K562 (cell line): Measurements from ENCODE around the gene SNRPD2. TPM values are rescaled to one million over a fixed set of nuclear protein-coding genes. Genes with fewer than 3 reads are reported as not detected.

Experiments
- CREM ChIP-seq: IDR thresholded peaks from 2 replicates; pipeline ENCODE4 v1.6.1; 2014; ENCODE audit warnings: antibody characterized with exemption, low read depth
- DIDO1 ChIP-seq: fragments of 450-650 bp; IDR thresholded peaks from 2 replicates; pipeline ENCODE4 v1.6.1; 2016; ENCODE audit warnings: low read depth, missing biosample characterization, missing genetic modification characterization
- DNMT1 ChIP-seq: fragments of 450-650 bp; IDR thresholded peaks from 2 replicates; pipeline ENCODE4 v1.6.1; 2016; ENCODE audit warnings: antibody characterized with exemption, mild to moderate bottlenecking
- HDAC6 ChIP-seq: IDR thresholded peaks from 2 replicates; pipeline ENCODE4 v1.6.1; 2012; ENCODE audit warnings: low read depth, mild to moderate bottlenecking, control low read depth, inconsistent platforms, low read length, moderate library complexity
- PCBP1 ChIP-seq: fragments of 200-400 bp; formaldehyde crosslinking; IDR thresholded peaks from 2 replicates; pipeline ENCODE4 v1.6.1; 2018; ENCODE audit warnings: mild to moderate bottlenecking, low read depth, low read length; ENCODE audit not compliant: poor library complexity, severe bottlenecking
- POLR2B ChIP-seq: fragments of 450-650 bp; IDR thresholded peaks from 2 replicates; pipeline ENCODE4 v1.6.1; 2018; ENCODE audit warnings: low read depth; ENCODE audit not compliant: partially characterized antibody
- PURB ChIP-seq: sonication (generic); formaldehyde crosslinking; IDR thresholded peaks from 2 replicates; pipeline ENCODE4 v1.9.0; 2021; ENCODE audit warnings: low read depth, mild to moderate bottlenecking, missing genetic modification reagents
- PYGO2 ChIP-seq: fragments of 450-650 bp; IDR thresholded peaks from 2 replicates; pipeline ENCODE4 v1.6.1; 2016; ENCODE audit warnings: mild to moderate bottlenecking, missing genetic modification characterization, moderate library complexity, missing compliant biosample characterization
- SAP30 ChIP-seq: fragments of 200-600 bp; sonication (generic); IDR thresholded peaks from 2 replicates; pipeline ENCODE4 v1.6.1; 2012; ENCODE audit warnings: borderline replicate concordance, low read depth, mild to moderate bottlenecking, moderate library complexity, low read length, control low read depth, inconsistent platforms; ENCODE audit not compliant: insufficient read depth, poor library complexity, severe bottlenecking
- TBL1XR1 ChIP-seq, 2 experiments: IDR thresholded peaks; 2 replicates each; pipeline ENCODE4 v1.6.1; 2012; ENCODE audit warnings: improper control_type of control experiment in 2 of 2, low read length in 2 of 2, mild to moderate bottlenecking in 1 of 2
- TRIM25 ChIP-seq: fragments of 450-650 bp; IDR thresholded peaks from 2 replicates; pipeline ENCODE4 v1.7.0; 2016; ENCODE audit warnings: borderline replicate concordance
- ZBTB2 ChIP-seq: fragments of 450-650 bp; IDR thresholded peaks from 2 replicates; pipeline ENCODE4 v1.6.1; 2016; ENCODE audit warnings: antibody characterized with exemption
- ZC3H4 ChIP-seq: sonication (generic); formaldehyde crosslinking; IDR thresholded peaks from 2 replicates; pipeline ENCODE4 v1.9.0; 2021; ENCODE audit warnings: missing genetic modification reagents, borderline replicate concordance
- ZEB2 ChIP-seq: fragments of 450-650 bp; IDR thresholded peaks from 2 replicates; pipeline ENCODE4 v1.6.1; 2016
- ZNF274 ChIP-seq: IDR thresholded peaks from 2 replicates; pipeline ENCODE4 v1.6.1; 2011; ENCODE audit warnings: low read depth, mild to moderate bottlenecking, low read length, moderate library complexity, borderline replicate concordance
- ZNF445 ChIP-seq: fragments of 250-450 bp; sonication (Bioruptor Pico); IDR thresholded peaks from 2 replicates; pipeline ENCODE4 v1.4.0; 2020; ENCODE audit warnings: low read depth, mild to moderate bottlenecking, moderate library complexity
- polyA plus RNA-seq, 8 experiments: library from polyadenylated mRNA; depleted of rRNA in 4 of 8; stranded (reverse) in 5 of 8; unstranded in 3 of 8; fragments of >200 nt; fragmentation: Nextera tagmentation in 2 of 8; fragmentation: Illumina TruSeq in 1 of 8; extraction: Ambion mirVana in 2 of 8; extraction: Trizol in 1 of 8; gene quantifications; 2 replicates each; pipeline versions ENCODE4 v1.2.1 to v1.2.3, GENCODE V29; 2011 to 2014; ENCODE audit warnings: inconsistent platforms in 1 of 8, missing spikeins in 1 of 8
- total RNA-seq, 7 experiments: library from RNA; depleted of rRNA in 6 of 7; stranded (reverse); fragments of >200 nt in 6 of 7; fragmentation: Illumina TruSeq in 2 of 7; extraction: Trizol in 2 of 7; gene quantifications; 2 replicates each; pipeline versions ENCODE4 v1.2.1 to v1.2.3, GENCODE V29; 2011 to 2021; ENCODE audit warnings: low replicate concordance in 1 of 7
- TF ChIP-seq, protein P1 (sequence below): IDR thresholded peaks from 2 replicates; pipeline ENCODE4 v1.6.1; 2012; ENCODE audit warnings: low read depth, low read length, improper control_type of control experiment, borderline replicate concordance
- TF ChIP-seq, protein P2 (sequence below): fragments of 450-650 bp; IDR thresholded peaks from 2 replicates; pipeline ENCODE4 v1.6.1; 2018; ENCODE audit warnings: mild to moderate bottlenecking, low read depth; ENCODE audit not compliant: partially characterized antibody
- TF ChIP-seq, protein P3 (sequence below): fragments of 250-450 bp; sonication (Bioruptor Pico); IDR thresholded peaks from 2 replicates; pipeline ENCODE4 v1.5.0; 2020; ENCODE audit warnings: mild to moderate bottlenecking, borderline replicate concordance

SNRPD2 gene
- total and polyA plus RNA-seq, 9 of the 15 experiments (the other 6 are each of a cell fraction or from before 2014, with no cell fraction given): 728 to 4,411 (median 1,029) TPM

DNA sequence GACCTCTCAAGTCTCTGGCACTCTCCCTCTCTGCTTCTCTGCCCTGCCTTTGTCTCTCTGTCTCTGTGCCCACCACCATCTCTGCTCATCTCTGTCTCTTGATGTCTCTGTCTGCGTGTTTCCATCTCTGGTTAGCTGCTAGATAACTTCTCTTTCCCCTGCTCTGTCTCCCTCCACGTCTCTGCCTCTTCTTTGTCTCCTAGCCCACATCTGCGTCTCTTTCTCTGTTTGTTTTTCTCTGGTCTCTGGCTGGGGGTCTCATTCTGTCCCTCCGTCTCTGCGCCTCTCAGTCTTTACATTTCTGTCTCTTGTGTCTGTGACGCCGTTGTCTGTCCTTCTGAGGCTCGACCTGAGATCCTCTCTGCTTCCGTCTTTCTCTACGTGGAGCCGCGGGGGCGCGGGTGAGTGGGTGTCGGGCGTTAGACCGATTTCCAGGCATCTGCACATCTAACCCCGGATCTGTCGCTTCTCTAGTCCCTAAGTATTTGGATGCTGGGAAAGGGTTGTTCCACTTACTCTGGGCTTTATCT, 23.3 kb downstream of the SNRPD2 start (continued):
- TF ChIP-seq, protein P1, sequence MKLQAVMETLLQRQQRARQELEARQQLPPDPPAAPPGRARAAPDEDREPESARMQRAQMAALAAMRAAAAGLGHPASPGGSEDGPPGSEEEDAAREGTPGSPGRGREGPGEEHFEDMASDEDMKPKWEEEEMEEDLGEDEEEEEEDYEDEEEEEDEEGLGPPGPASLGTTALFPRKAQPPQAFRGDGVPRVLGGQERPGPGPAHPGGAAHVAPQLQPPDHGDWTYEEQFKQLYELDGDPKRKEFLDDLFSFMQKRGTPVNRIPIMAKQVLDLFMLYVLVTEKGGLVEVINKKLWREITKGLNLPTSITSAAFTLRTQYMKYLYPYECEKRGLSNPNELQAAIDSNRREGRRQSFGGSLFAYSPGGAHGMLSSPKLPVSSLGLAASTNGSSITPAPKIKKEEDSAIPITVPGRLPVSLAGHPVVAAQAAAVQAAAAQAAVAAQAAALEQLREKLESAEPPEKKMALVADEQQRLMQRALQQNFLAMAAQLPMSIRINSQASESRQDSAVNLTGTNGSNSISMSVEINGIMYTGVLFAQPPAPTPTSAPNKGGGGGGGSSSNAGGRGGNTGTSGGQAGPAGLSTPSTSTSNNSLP: 0 out of 2 replicates have a peak, but pooled peaks have one; percentile 30
- no peak for TF ChIP-seq PURB (CRISPR knock-in tag)
- peak; percentile 15 for TF ChIP-seq SAP30
- TF ChIP-seq DNMT1: no peak; the same call in 1 of the 2 replicates
- TF ChIP-seq, protein P2, sequence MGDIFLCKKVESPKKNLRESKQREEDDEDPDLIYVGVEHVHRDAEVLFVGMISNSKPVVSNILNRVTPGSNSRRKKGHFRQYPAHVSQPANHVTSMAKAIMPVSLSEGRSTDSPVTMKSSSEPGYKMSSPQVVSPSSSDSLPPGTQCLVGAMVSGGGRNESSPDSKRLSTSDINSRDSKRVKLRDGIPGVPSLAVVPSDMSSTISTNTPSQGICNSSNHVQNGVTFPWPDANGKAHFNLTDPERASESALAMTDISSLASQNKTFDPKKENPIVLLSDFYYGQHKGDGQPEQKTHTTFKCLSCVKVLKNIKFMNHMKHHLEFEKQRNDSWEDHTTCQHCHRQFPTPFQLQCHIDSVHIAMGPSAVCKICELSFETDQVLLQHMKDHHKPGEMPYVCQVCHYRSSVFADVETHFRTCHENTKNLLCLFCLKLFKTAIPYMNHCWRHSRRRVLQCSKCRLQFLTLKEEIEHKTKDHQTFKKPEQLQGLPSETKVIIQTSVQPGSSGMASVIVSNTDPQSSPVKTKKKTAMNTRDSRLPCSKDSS: peak; percentile 47
- TF ChIP-seq CREM: peak; percentile 69; the same call in 1 of the 2 replicates
- TF ChIP-seq, protein P3, sequence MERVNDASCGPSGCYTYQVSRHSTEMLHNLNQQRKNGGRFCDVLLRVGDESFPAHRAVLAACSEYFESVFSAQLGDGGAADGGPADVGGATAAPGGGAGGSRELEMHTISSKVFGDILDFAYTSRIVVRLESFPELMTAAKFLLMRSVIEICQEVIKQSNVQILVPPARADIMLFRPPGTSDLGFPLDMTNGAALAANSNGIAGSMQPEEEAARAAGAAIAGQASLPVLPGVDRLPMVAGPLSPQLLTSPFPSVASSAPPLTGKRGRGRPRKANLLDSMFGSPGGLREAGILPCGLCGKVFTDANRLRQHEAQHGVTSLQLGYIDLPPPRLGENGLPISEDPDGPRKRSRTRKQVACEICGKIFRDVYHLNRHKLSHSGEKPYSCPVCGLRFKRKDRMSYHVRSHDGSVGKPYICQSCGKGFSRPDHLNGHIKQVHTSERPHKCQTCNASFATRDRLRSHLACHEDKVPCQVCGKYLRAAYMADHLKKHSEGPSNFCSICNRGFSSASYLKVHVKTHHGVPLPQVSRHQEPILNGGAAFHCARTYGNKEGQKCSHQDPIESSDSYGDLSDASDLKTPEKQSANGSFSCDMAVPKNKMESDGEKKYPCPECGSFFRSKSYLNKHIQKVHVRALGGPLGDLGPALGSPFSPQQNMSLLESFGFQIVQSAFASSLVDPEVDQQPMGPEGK (CRISPR knock-in tag): no peak
- TF ChIP-seq DIDO1: peak; percentile 49; the same call in 1 of the 2 replicates
- TF ChIP-seq PCBP1: no peak
- TF ChIP-seq PYGO2 (tag): no peak
- no peak for TF ChIP-seq ZC3H4 (CRISPR knock-in tag)
- no peak for TF ChIP-seq HDAC6
- TF ChIP-seq POLR2B: peak; percentile 74
- no peak for TF ChIP-seq TBL1XR1 (IDR thresholded peaks at IDR 0.05; ENCODE audit: low read length in 2 of 2)
- no peak for TF ChIP-seq ZNF445 (CRISPR knock-in tag)
- peak; percentile 62 for TF ChIP-seq ZBTB2
- peak; percentile 32; the same call in 1 of the 2 replicates for TF ChIP-seq ZEB2
- TF ChIP-seq TRIM25: 0 out of 2 replicates have a peak, but pooled peaks have one; percentile 68
- no peak for TF ChIP-seq ZNF274
